Measurements from ENCODE around the gene ARHGAP31. TPM values are rescaled to one million over a fixed set of nuclear protein-coding genes. Genes with fewer than 3 reads are reported as not detected.

The ARHGAP31 gene
- total and polyA plus RNA-seq, 2 of the 8 experiments (the other 6 are each of a cell fraction or from before 2014, with no cell fraction given) = 1.1 to 7.6 TPM

DNA sequence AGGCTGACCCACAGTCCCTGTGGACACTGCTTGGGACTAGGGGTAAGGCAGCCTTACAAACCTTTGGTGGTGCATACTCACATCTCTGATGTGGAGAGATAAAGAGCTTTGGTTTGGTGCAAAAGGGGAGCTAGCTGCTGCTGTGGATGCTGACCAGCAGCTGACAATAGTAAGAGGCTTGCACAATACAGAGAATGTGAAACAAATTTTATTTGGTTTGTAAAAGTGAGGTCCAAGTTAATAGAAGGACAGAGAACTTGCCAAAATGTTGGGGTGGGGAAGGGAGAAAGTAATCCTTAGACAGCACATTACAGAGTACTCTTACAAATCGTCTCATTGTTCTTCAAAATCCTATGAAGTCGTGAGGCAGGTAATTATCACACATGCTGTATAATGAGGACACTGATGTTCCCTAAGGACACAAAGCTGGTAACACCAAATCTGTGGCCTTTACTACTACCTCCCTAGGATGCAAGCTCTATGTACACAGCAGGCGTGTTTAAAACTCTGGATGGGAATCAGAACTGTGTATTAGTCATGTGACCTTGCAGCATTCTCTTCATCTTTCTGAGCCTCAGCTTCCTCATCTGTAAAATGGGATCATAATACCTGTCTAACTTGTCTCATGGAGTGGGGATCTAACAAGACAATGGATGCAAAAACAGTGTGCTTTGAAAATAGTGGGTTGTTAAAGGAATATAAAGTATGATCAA is 21.6 kb downstream of the ARHGAP31 start:
- Histone ChIP-seq H2AFZ (ENCODE audit: low read length) (no peak overlapping the region), H3K14ac (ENCODE audit: insufficient read length) (no peak overlapping the region), H2BK15ac (ENCODE audit: low read length) (no peak overlapping the region), H3K18ac (ENCODE audit: extremely low read depth, low read length) (no peak overlapping the region), H3K36me3 (ENCODE audit: control insufficient read depth in 2 of 4, insufficient read depth in 4 of 4, low read length in 3 of 4) (no peaks in the 10 kb centered on the region), H3K27ac (ENCODE audit: low read depth, low read length) (no peak overlapping the region), H3K4me3 (ENCODE audit: extremely low read depth in 1 of 4, insufficient read depth in 2 of 4, low read depth in 3 of 4, low read length in 4 of 4) (no peak overlapping the region), H3K56ac (replicated peaks; ENCODE audit: insufficient read length, low read depth, low read length) (no peak overlapping the region), H4K8ac (ENCODE audit: extremely low read depth, insufficient read depth, low read length) (no peak overlapping the region), H4K91ac (replicated peaks; ENCODE audit: insufficient read length, low read length) (no peak overlapping the region), H3K9me3 (ENCODE audit: insufficient read depth in 2 of 2, low read depth in 1 of 2, low read length in 1 of 2) (no peaks in the 10 kb centered on the region), H3K27me3 (replicated peaks in 1 of 4; ENCODE audit: control insufficient read depth in 3 of 4, extremely low read depth in 1 of 4, insufficient read depth in 3 of 4, low read length in 3 of 4) (no peaks in the 10 kb centered on the region; a peak in 1 of 7 replicates), H4K5ac (ENCODE audit: insufficient read length, low read depth, low read length) (no peak overlapping the region), H3K4me2 (ENCODE audit: insufficient read depth in 1 of 2, low read depth in 2 of 2, low read length in 2 of 2) (no peak overlapping the region), H3K9ac (replicated peaks in 1 of 4; ENCODE audit: extremely low read depth in 1 of 4, low read depth in 3 of 4, low read length in 3 of 4) (no peak overlapping the region), H2BK20ac (ENCODE audit: low read length) (no peak overlapping the region), H2BK5ac (ENCODE audit: low read depth, low read length) (no peak overlapping the region), H3K79me1 (ENCODE audit: low read depth, low read length) (no peaks in the 10 kb centered on the region), H2BK12ac (ENCODE audit: low read depth, low read length) (no peak overlapping the region), H3K23me2 (ENCODE audit: low read depth, low read length) (no peaks in the 10 kb centered on the region), H3K79me2 (ENCODE audit: control insufficient read depth in 1 of 2, insufficient read depth in 2 of 2, low read length in 2 of 2) (no peaks in the 10 kb centered on the region), H2AK5ac (ENCODE audit: low read depth, low read length) (no peak overlapping the region), H2BK120ac (replicated peaks; ENCODE audit: low read depth, low read length) (no peak overlapping the region), H4K20me1 (replicated peaks in 1 of 2; ENCODE audit: control insufficient read depth in 1 of 2, insufficient read depth in 2 of 2, low read length in 2 of 2) (no peaks in the 10 kb centered on the region), H3K23ac (ENCODE audit: insufficient read length) (no peak overlapping the region), H3K4me1 (replicated peaks in 1 of 4; ENCODE audit: control insufficient read depth in 3 of 4, insufficient read depth in 4 of 4, low read length in 3 of 4) (peaks cover 0 to 3% (median 0%) of the 10 kb centered on the region in 4 experiments; a peak in 2 of 7 replicates), H3K4ac (replicated peaks; ENCODE audit: insufficient read length, low read depth, low read length) (no peak overlapping the region)
- DNase-seq (ENCODE audit: low read depth in 1 of 2, low spot score in 2 of 2) (no peak), FAIRE-seq (no peak)
- WGBS, 2 experiments (ENCODE audit: extremely low coverage in 1 of 2, insufficient coverage in 1 of 2, insufficient read length in 1 of 2, insufficient replicate concordance in 2 of 2, low coverage in 1 of 2, low lambda C conversion rate in 2 of 2, missing lambda C conversion rate in 1 of 2) = 85% methylated on average over 3 of the region's 3 CpGs; no CpG with 5 or more reads in 1 of the 2 experiments
- ChIA-PET POLR2A (ENCODE audit: partially characterized antibody) (interaction anchor here (0.6 kb wide), 1 partner anchor 15 kb away, joined by 3 read pairs; no protein-coding TSS in a partner anchor), CTCF (ENCODE audit: partially characterized antibody) (interaction anchor here (0.9 to 1.4 kb wide), 5 partner anchors 19 to 91 kb away, joined by 3 to 4 read pairs (median 3); no protein-coding TSS in a partner anchor)
- TF ChIP-seq EP300 (IDR thresholded peaks at IDR 0.05; ENCODE audit: borderline replicate concordance in 1 of 2, low read depth in 2 of 2, low read length in 2 of 2) = no peak
- TF ChIP-seq KDM1A (IDR thresholded peaks at IDR 0.05; ENCODE audit: borderline replicate concordance, low read length) = peak; percentile 52; the same call in 1 of the 2 replicates

All from H1 (cell line).